HFFc6 (cell line): ENCODE measurements around the gene MAML1. TPM values are rescaled to one million over a fixed set of nuclear protein-coding genes. Genes with fewer than 3 reads are reported as not detected.

Experiments
- DNase-seq: peaks from one replicate; pipeline ENCODE4 v3.0.0-alpha.2; 2018
- H3K27ac Mint-ChIP-seq: 2 replicates; pipeline ENCODE4 v1.8.0; 2020; ENCODE audit warnings: mild to moderate bottlenecking, mixed read lengths
- H3K27me3 Mint-ChIP-seq: 2 replicates; pipeline ENCODE4 v1.8.0; 2021; ENCODE audit warnings: mild to moderate bottlenecking, moderate library complexity, mixed read lengths; ENCODE audit not compliant: insufficient read depth
- H3K36me3 Mint-ChIP-seq: 2 replicates; pipeline ENCODE4 v1.8.0; 2021; ENCODE audit warnings: low read depth, mixed read lengths
- H3K4me1 Mint-ChIP-seq: 2 replicates; pipeline ENCODE4 v1.8.0; 2020; ENCODE audit warnings: low read depth, mixed read lengths
- H3K4me3 Mint-ChIP-seq: 2 replicates; pipeline ENCODE4 v1.8.0; 2020; ENCODE audit warnings: mild to moderate bottlenecking, moderate library complexity, mixed read lengths
- H3K9me3 Mint-ChIP-seq: 2 replicates; pipeline ENCODE4 v1.8.0; 2020; ENCODE audit warnings: mild to moderate bottlenecking, mixed read lengths
- CTCF ChIP-seq: fragments of 200-600 bp; sonication (generic); IDR thresholded peaks from 2 replicates; pipeline ENCODE4 v1.5.0; 2021; ENCODE audit warnings: antibody characterized with exemption, mild to moderate bottlenecking
- total RNA-seq, 6 experiments: library from RNA; stranded (reverse); fragmentation: NEBNext Ultra II Directional; extraction: Animal tissue kit (Norgen Biotek cat#: 25700); gene quantifications; 2 replicates in 1 of 6; 3 replicates in 5 of 6; pipeline ENCODE4 v1.2.3, GENCODE V29; 2021

MAML1 gene
- total RNA-seq, 6 experiments from 2014 or later = 14.9 to 17.7 (median 16.5) TPM

GRCh38 chr5:179797741-179798140 lies 65.1 kb downstream of the MAML1 start:
- Mint-ChIP-seq H3K36me3 (peaks cover 10% of the 10 kb centered on the region; the same call in 1 of the 2 replicates), H3K9me3 (no peaks in the 10 kb centered on the region), H3K27ac (no peak overlapping the region), H3K4me3 (no peak overlapping the region), H3K27me3 (peaks cover 1% of the 10 kb centered on the region; the same call in 1 of the 2 replicates), H3K4me1 (peaks cover 9% of the 10 kb centered on the region)
- DNase-seq = no peak
- TF ChIP-seq CTCF = no peak

GRCh38 chr5:179798144-179798770 lies 65.6 kb downstream of the MAML1 start:
- Mint-ChIP-seq H3K4me1 (peaks cover 11% of the 10 kb centered on the region), H3K27ac (no peak overlapping the region), H3K27me3 (peaks cover 1% of the 10 kb centered on the region; the same call in 1 of the 2 replicates), H3K9me3 (no peaks in the 10 kb centered on the region), H3K4me3 (no peak overlapping the region), H3K36me3 (peaks cover 10% of the 10 kb centered on the region; the same call in 1 of the 2 replicates)
- no peak for TF ChIP-seq CTCF
- no peak for DNase-seq

GRCh38 chr5:179798771-179799643 lies 66.4 kb downstream of the MAML1 start:
- H3K36me3 Mint-ChIP-seq = peaks cover 10% of the 10 kb centered on the region; the same call in 1 of the 2 replicates
- no peaks in the 10 kb centered on the region for H3K9me3 Mint-ChIP-seq
- H3K4me3 Mint-ChIP-seq = no peak overlapping the region
- H3K27me3 Mint-ChIP-seq = peaks cover 1% of the 10 kb centered on the region; the same call in 1 of the 2 replicates
- H3K27ac Mint-ChIP-seq = no peak overlapping the region
- no peak for TF ChIP-seq CTCF
- no peak for DNase-seq
- peaks cover 15% of the 10 kb centered on the region for H3K4me1 Mint-ChIP-seq

GRCh38 chr5:179799644-179799973 lies 67.0 kb downstream of the MAML1 start:
- Mint-ChIP-seq H3K27me3 (peaks cover 1% of the 10 kb centered on the region; the same call in 1 of the 2 replicates), H3K4me3 (no peak overlapping the region)

More at GRCh38 chr5:179799644-179799973, 67.0 kb downstream of the MAML1 start:
- no peak for TF ChIP-seq CTCF
- Mint-ChIP-seq H3K27ac (no peak overlapping the region), H3K36me3 (peaks cover 10% of the 10 kb centered on the region; the same call in 1 of the 2 replicates), H3K9me3 (no peaks in the 10 kb centered on the region), H3K4me1 (peaks cover 21% of the 10 kb centered on the region)
- DNase-seq = no peak
